Right atrium auricular region (tissue), 2 donors: ENCODE data around the gene TAS1R2. TPM values are rescaled to one million over a fixed set of nuclear protein-coding genes. Genes with fewer than 3 reads are reported as not detected.
"Not testable (repeated sequence)": the region's sequence is repeated elsewhere in the genome, so short reads cannot be mapped to it uniquely, and the experiment has no call there.

ENCODE experiments used
- DNase-seq: peaks from one replicate; pipeline ENCODE4 v3.0.0-alpha.2; 2019; ENCODE audit warnings: low spot score
- H3K27ac ChIP-seq, 2 donors: fragments of 200-600 bp; sonication (generic); 1 replicate in 1 of 2; 2 replicates in 1 of 2; pipeline ENCODE4 v1.5.1; 2016 to 2019
- H3K27me3 ChIP-seq, 2 donors: fragments of 200-600 bp; sonication (generic); one replicate each; pipeline versions ENCODE4 v1.5.1 to v1.6.0; 2017 to 2019
- H3K36me3 ChIP-seq: fragments of 200-600 bp; sonication (generic); one replicate; pipeline ENCODE4 v1.5.1; 2016
- H3K4me1 ChIP-seq, 2 donors: fragments of 200-600 bp; sonication (generic); one replicate each; pipeline versions ENCODE4 v1.5.1 to v1.6.0; 2017 to 2019
- H3K4me3 ChIP-seq, 2 donors: fragments of 200-600 bp; sonication (generic); 1 replicate in 1 of 2; 2 replicates in 1 of 2; pipeline ENCODE4 v1.5.1; 2017 to 2019; ENCODE audit warnings: mild to moderate bottlenecking in 1 of 2, moderate library complexity in 1 of 2
- H3K9me3 ChIP-seq, 2 donors: fragments of 200-600 bp; sonication (generic); one replicate each; pipeline ENCODE4 v1.5.1; 2019
- total RNA-seq, 2 donors: library from RNA; depleted of rRNA; stranded (reverse); fragments of >200 nt; gene quantifications; one replicate each; pipeline ENCODE4 v1.1.0, GENCODE V29; 2016
- TF ChIP-seq, protein P1 (sequence below), 2 donors: fragments of 200-600 bp; sonication (generic); IDR thresholded peaks; one replicate each; pipeline ENCODE4 v1.5.1; 2019; ENCODE audit warnings: antibody characterized with exemption in 2 of 2

Gene TAS1R2
- total RNA-seq, 2 donors from 2014 or later = not detected

DNA sequence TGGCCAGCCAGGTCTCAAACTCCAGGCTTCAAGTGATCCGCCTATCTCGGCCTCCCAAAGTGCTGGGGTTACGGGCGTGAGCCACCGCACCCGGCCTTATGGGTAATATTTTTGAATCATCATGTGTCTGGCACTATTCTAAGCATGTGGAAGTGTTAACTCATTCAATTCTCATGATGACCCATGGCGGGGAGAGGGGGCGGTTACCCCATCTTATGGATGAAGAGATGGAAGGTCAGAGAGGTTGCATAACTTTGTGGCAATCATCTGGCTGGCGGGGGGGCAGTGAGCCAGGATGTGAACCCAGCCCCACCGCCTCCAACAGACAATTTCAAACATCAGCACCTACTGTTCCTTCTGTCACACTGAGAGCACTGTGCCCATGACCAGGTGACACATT, 11.5 kb upstream of the TAS1R2 start:
- TF ChIP-seq, protein P1, sequence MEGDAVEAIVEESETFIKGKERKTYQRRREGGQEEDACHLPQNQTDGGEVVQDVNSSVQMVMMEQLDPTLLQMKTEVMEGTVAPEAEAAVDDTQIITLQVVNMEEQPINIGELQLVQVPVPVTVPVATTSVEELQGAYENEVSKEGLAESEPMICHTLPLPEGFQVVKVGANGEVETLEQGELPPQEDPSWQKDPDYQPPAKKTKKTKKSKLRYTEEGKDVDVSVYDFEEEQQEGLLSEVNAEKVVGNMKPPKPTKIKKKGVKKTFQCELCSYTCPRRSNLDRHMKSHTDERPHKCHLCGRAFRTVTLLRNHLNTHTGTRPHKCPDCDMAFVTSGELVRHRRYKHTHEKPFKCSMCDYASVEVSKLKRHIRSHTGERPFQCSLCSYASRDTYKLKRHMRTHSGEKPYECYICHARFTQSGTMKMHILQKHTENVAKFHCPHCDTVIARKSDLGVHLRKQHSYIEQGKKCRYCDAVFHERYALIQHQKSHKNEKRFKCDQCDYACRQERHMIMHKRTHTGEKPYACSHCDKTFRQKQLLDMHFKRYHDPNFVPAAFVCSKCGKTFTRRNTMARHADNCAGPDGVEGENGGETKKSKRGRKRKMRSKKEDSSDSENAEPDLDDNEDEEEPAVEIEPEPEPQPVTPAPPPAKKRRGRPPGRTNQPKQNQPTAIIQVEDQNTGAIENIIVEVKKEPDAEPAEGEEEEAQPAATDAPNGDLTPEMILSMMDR (IDR thresholded peaks at IDR 0.05) = no peak
- H3K27me3 ChIP-seq = no peaks in the 10 kb centered on the region
- no peaks in the 10 kb centered on the region for H3K4me1 ChIP-seq
- H3K9me3 ChIP-seq = no peaks in the 10 kb centered on the region
- no peak overlapping the region for H3K4me3 ChIP-seq
- H3K36me3 ChIP-seq = no peaks in the 10 kb centered on the region
- no peak for DNase-seq
- H3K27ac ChIP-seq = no peak overlapping the region

DNA sequence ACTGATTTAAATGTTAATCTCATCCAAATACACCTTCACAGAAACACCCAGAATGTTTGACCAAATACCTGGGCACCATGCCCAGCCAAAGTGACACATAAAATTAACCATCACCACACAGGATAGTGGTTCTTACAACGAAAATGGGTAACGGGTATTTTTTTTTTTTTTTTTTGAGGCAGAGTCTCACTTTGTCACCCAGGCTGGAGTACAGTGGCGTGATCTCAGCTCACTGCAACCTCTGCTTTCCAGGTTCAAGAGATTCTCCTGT, 11.1 kb upstream of the TAS1R2 start:
- not testable (repeated sequence) for H3K27me3 ChIP-seq, H3K9me3 ChIP-seq, DNase-seq, H3K4me1 ChIP-seq, H3K4me3 ChIP-seq, H3K36me3 ChIP-seq, H3K27ac ChIP-seq

DNA sequence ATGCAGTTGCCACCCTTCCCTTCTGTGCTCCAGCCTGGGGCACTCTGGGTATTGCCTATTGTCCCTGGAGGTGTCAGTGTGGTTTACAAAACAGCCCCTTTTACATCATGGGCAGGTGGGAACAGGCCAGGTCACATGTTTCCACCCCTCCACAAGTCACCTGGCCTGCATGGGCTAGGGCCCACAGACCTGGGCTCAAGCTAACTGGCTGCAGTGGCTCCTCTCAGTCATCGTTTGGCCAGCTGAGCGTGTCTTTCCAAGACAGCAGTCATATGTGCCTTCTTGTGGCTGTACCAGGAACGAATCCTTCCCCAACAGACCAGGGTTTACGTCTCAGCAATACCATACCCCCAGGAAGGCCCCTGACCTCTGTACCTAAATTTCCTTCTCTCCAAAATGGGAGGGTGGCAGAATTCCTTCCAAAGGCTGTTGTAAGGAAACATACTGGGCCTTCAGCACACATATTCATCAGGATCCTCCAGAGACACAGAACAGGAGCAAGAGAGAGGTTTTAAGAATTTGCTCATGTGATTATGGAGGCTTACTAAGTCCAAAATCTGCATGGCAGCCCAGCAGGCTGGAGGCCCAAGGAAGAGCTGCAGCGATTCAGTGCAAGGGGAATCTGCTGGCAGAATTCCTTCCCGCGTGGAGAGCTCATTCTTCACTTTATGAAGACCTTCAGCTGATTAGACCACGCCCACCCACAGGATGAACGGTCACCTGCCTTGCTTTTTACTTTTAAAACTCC, 10.6 kb upstream of the TAS1R2 start:
- Histone ChIP-seq H3K27me3 (no peaks in the 10 kb centered on the region), H3K4me3 (no peak overlapping the region), H3K27ac (no peak overlapping the region), H3K4me1 (no peaks in the 10 kb centered on the region), H3K36me3 (no peaks in the 10 kb centered on the region), H3K9me3 (no peaks in the 10 kb centered on the region)
- TF ChIP-seq, protein P1 (IDR thresholded peaks at IDR 0.05) = no peak
- no peak for DNase-seq

DNA sequence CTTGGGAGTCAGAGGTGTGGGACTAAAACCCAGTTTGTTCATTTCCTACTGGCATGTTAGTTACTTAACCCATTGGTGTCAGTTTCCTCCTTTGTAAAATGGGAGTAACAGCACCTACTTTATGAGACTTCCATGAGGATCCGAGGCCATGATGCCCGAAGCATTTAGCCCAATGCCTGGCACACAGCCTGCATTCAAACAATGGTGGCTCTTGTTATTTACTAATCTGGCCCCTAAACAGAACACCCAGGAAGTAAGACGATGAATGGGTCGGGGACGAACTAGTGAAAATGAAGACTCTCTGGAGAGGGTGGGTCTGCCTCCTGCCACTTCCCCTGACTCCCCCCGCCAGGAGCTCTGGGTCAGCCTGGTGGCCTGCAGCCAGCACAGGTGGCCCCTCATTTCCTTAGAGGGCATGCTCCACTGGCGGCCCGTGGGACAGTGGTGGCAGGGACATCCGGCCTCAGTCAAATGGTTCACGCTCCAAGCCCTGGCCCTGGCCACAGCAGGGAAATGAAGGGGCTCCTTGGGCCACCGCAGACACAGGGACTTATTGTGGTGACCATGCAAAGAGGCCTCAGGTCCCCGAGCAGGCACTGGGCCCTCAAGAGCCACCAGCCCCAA, 9.5 kb upstream of the TAS1R2 start:
- H3K27ac ChIP-seq = no peak overlapping the region
- H3K4me3 ChIP-seq = no peak overlapping the region
- DNase-seq = no peak
- no peaks in the 10 kb centered on the region for H3K36me3 ChIP-seq
- no peaks in the 10 kb centered on the region for H3K9me3 ChIP-seq
- H3K4me1 ChIP-seq = no peaks in the 10 kb centered on the region
- TF ChIP-seq, protein P1 (IDR thresholded peaks at IDR 0.05) = no peak
- no peaks in the 10 kb centered on the region for H3K27me3 ChIP-seq

DNA sequence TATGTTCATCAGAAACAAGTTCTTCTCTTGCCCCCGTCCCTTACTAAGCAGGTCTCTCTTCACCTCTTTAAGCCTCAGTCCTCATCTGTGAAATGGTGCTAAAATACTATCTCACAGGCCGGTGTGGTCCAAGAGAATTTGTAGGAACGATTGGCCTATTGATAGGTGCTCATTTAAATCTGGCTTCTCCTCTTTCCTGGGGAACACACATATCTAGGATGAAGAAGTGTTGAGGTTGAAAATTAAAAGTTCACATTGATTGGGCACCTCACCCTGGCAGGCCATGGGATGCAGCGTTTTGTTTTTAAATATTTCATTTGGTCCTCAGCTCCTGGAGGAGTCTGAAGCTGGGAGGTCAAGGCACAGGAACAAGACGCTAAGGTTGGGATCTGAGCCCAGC, 8.9 kb upstream of the TAS1R2 start:
- no peaks in the 10 kb centered on the region for H3K36me3 ChIP-seq
- H3K27me3 ChIP-seq = no peaks in the 10 kb centered on the region
- no peaks in the 10 kb centered on the region for H3K4me1 ChIP-seq
- H3K27ac ChIP-seq = no peak overlapping the region
- DNase-seq = no peak
- H3K4me3 ChIP-seq = no peak overlapping the region
- H3K9me3 ChIP-seq = no peaks in the 10 kb centered on the region
- TF ChIP-seq, protein P1 (IDR thresholded peaks at IDR 0.05) = no peak

DNA sequence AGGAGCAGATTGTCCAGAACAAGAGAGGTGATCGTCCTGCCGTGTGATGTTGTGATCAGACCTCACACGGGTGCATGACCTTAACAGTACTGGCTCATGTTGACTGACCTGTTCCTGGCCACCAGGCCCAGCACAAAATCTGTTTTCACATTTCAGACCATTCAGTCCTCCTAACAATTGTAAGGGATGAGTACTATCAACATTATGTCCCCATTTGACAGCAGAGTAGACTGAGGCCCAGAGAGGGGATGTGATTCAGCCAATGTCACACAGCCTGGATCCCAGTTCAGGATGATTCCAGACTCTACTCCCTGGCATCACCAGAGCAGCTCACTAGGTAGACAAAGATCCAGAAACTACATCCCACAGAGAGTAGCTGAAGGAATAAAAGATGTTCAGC, 7.4 kb upstream of the TAS1R2 start:
- Histone ChIP-seq H3K36me3 (no peaks in the 10 kb centered on the region), H3K4me3 (no peak overlapping the region), H3K27ac (no peak overlapping the region), H3K9me3 (no peaks in the 10 kb centered on the region), H3K27me3 (no peaks in the 10 kb centered on the region), H3K4me1 (no peaks in the 10 kb centered on the region)
- TF ChIP-seq, protein P1 (IDR thresholded peaks at IDR 0.05) = no peak
- no peak for DNase-seq
